Measurements from ENCODE around the gene AMPD3.
"Not testable (repeated sequence)": the region's sequence is repeated elsewhere in the genome, so short reads cannot be mapped to it uniquely, and the experiment has no call there.

The AMPD3 gene

GRCh38 chr11:10432493-10432892 lies 22.6 kb upstream of the AMPD3 start:
- no peak for DNase-seq (ENCODE audit: extremely low read depth, low read depth)
- no peak overlapping the region for H3K4me3 ChIP-seq (replicated peaks; ENCODE audit: low read depth, low read length)
- no peak for TF ChIP-seq CTCF (IDR thresholded peaks at IDR 0.05; ENCODE audit: low read depth, low read length, missing control alignments)

- no peak overlapping the region for H3K4me3 ChIP-seq (replicated peaks; ENCODE audit: low read depth, low read length)
- TF ChIP-seq CTCF (IDR thresholded peaks at IDR 0.05; ENCODE audit: low read depth, low read length, missing control alignments) = no peak
Measured at GRCh38 chr11:10432971-10433370, 22.1 kb upstream of the AMPD3 start.

GRCh38 chr11:10436224-10436623 lies 18.8 kb upstream of the AMPD3 start:
- no peak overlapping the region for H3K4me3 ChIP-seq (replicated peaks; ENCODE audit: low read depth, low read length)
- DNase-seq (ENCODE audit: extremely low read depth, low read depth) = no peak
- no peak for TF ChIP-seq CTCF (IDR thresholded peaks at IDR 0.05; ENCODE audit: low read depth, low read length, missing control alignments)

More at GRCh38 chr11:10432971-10433370, 22.1 kb upstream of the AMPD3 start:
- no peak for DNase-seq (ENCODE audit: extremely low read depth, low read depth)

- H3K4me3 ChIP-seq (replicated peaks; ENCODE audit: low read depth, low read length); DNase-seq (ENCODE audit: extremely low read depth, low read depth): not testable (repeated sequence)
Measured at GRCh38 chr11:10436683-10437082, 18.4 kb upstream of the AMPD3 start.

GRCh38 chr11:10438458-10438857 lies 16.6 kb upstream of the AMPD3 start:
- TF ChIP-seq CTCF (IDR thresholded peaks at IDR 0.05; ENCODE audit: low read depth, low read length, missing control alignments) = no peak

GRCh38 chr11:10439351-10439750 lies 15.7 kb upstream of the AMPD3 start:
- no peak for DNase-seq (ENCODE audit: extremely low read depth, low read depth)
- TF ChIP-seq CTCF (IDR thresholded peaks at IDR 0.05; ENCODE audit: low read depth, low read length, missing control alignments) = no peak

More at GRCh38 chr11:10438458-10438857, 16.6 kb upstream of the AMPD3 start:
- H3K4me3 ChIP-seq (replicated peaks; ENCODE audit: low read depth, low read length) = no peak overlapping the region
- no peak for DNase-seq (ENCODE audit: extremely low read depth, low read depth)

GRCh38 chr11:10439924-10440323 lies 15.1 kb upstream of the AMPD3 start:
- H3K4me3 ChIP-seq (replicated peaks; ENCODE audit: low read depth, low read length) = no peak overlapping the region
- no peak for DNase-seq (ENCODE audit: extremely low read depth, low read depth)
- TF ChIP-seq CTCF (IDR thresholded peaks at IDR 0.05; ENCODE audit: low read depth, low read length, missing control alignments) = no peak

More at GRCh38 chr11:10439351-10439750, 15.7 kb upstream of the AMPD3 start:
- H3K4me3 ChIP-seq (replicated peaks; ENCODE audit: low read depth, low read length) = no peak overlapping the region

Data from HFF-Myc (cell line).